ENCODE data around the gene MRPL20. TPM values are rescaled to one million over a fixed set of nuclear protein-coding genes. Genes with fewer than 3 reads are reported as not detected.
A peak's percentile ranks its signal among the peaks of the same experiment; 100 is the strongest.
"Not testable (repeated sequence)": the region's sequence is repeated elsewhere in the genome, so short reads cannot be mapped to it uniquely, and the experiment has no call there.

MRPL20 gene
- total RNA-seq, 1 donor from 2014 or later: 125 TPM

- DNase-seq (ENCODE audit: extremely low read depth, low read depth, low spot score): no peak
Observed at GRCh38 chr1:1390675-1391074, 16.4 kb downstream of the MRPL20 start.

GRCh38 chr1:1388078-1388472 is 19.0 kb downstream of the MRPL20 start:
- no peak for DNase-seq (ENCODE audit: extremely low read depth, low read depth, low spot score)

GRCh38 chr1:1387098-1388077 is 19.7 kb downstream of the MRPL20 start:
- DNase-seq (ENCODE audit: extremely low read depth, low read depth, low spot score): no peak

- no peak for DNase-seq (ENCODE audit: extremely low read depth, low read depth, low spot score)
Observed at GRCh38 chr1:1385931-1386330, 21.2 kb downstream of the MRPL20 start.

GRCh38 chr1:1385339-1385738 is 21.8 kb downstream of the MRPL20 start:
- not testable (repeated sequence) for DNase-seq (ENCODE audit: extremely low read depth, low read depth, low spot score)

GRCh38 chr1:1381294-1381693 is 25.8 kb downstream of the MRPL20 start:
- no peak for DNase-seq (ENCODE audit: extremely low read depth, low read depth, low spot score)

- no peak for DNase-seq (ENCODE audit: extremely low read depth, low read depth, low spot score)
Observed at GRCh38 chr1:1380860-1381259, 26.2 kb downstream of the MRPL20 start.

GRCh38 chr1:1377540-1378205 is 29.4 kb downstream of the MRPL20 start:
- no peak for DNase-seq (ENCODE audit: extremely low read depth, low read depth, low spot score)

GRCh38 chr1:1376551-1377226 is 30.4 kb downstream of the MRPL20 start:
- no peak for DNase-seq (ENCODE audit: extremely low read depth, low read depth, low spot score)

- DNase-seq (ENCODE audit: extremely low read depth, low read depth, low spot score): peak; percentile 96
Observed at GRCh38 chr1:1374929-1375662, 32.0 kb downstream of the MRPL20 start, which contains the start of gene AURKAIP1. Gene AURKAIP1, minus strand, starts transcription at chr1:1375207. Its CDS starts 451 bp downstream, at chr1:1374756.

GRCh38 chr1:1374589-1374928 is 32.5 kb downstream of the MRPL20 start:
- no peak for DNase-seq (ENCODE audit: extremely low read depth, low read depth, low spot score)

GRCh38 chr1:1373815-1374588 is 33.1 kb downstream of the MRPL20 start:
- no peak for DNase-seq (ENCODE audit: extremely low read depth, low read depth, low spot score)

GRCh38 chr1:1373051-1373814 is 33.9 kb downstream of the MRPL20 start:
- no peak for DNase-seq (ENCODE audit: extremely low read depth, low read depth, low spot score)

- DNase-seq (ENCODE audit: extremely low read depth, low read depth, low spot score): no peak
Observed at GRCh38 chr1:1371746-1372711, 35.1 kb downstream of the MRPL20 start.

GRCh38 chr1:1371364-1371745 is 35.7 kb downstream of the MRPL20 start:
- no peak for DNase-seq (ENCODE audit: extremely low read depth, low read depth, low spot score)

GRCh38 chr1:1370771-1371300 is 36.3 kb downstream of the MRPL20 start:
- DNase-seq (ENCODE audit: extremely low read depth, low read depth, low spot score): no peak

GRCh38 chr1:1370094-1370493 is 37.0 kb downstream of the MRPL20 start:
- not testable (repeated sequence) for DNase-seq (ENCODE audit: extremely low read depth, low read depth, low spot score)

GRCh38 chr1:1367315-1367714 is 39.8 kb downstream of the MRPL20 start:
- DNase-seq (ENCODE audit: extremely low read depth, low read depth, low spot score): no peak

Data from glomerular endothelial cell (primary cell).